Testis (tissue), 3 donors: ENCODE data around the gene SPACA7. TPM values are rescaled to one million over a fixed set of nuclear protein-coding genes. Genes with fewer than 3 reads are reported as not detected.

ENCODE experiments used
- DNase-seq: peaks from one replicate; pipeline ENCODE4 v3.0.0-alpha.2; 2019
- H3K27ac ChIP-seq, 2 donors: fragments of 200-600 bp; sonication (generic); one replicate each; pipeline ENCODE4 v1.5.1; 2019
- H3K27me3 ChIP-seq: fragments of 200-600 bp; sonication (generic); one replicate; pipeline ENCODE4 v1.5.1; 2019
- H3K36me3 ChIP-seq: fragments of 200-600 bp; sonication (generic); one replicate; pipeline ENCODE4 v1.5.1; 2017; ENCODE audit warnings: low read depth; ENCODE audit errors: missing control alignments
- H3K4me1 ChIP-seq: fragments of 200-600 bp; sonication (generic); one replicate; pipeline ENCODE4 v1.5.1; 2019
- H3K4me3 ChIP-seq, 2 donors: fragments of 200-600 bp; sonication (generic); one replicate each; pipeline ENCODE4 v1.5.1; 2017 to 2019
- H3K9me3 ChIP-seq: fragments of 200-600 bp; sonication (generic); one replicate; pipeline ENCODE4 v1.5.1; 2017
- POLR2A ChIP-seq: fragments of 450-650 bp; IDR thresholded peaks from one replicate; pipeline ENCODE4 v1.6.1; 2017; ENCODE audit warnings: antibody characterized with exemption, mild to moderate bottlenecking, moderate library complexity
- WGBS, 2 donors: methylation state at CpG; one replicate each; pipeline ENCODE4 v1.1.5; 2018; 5-methylcytosine and 5-hydroxymethylcytosine counted together
- intact Hi-C: fragments of 100-400 bp; cut with DNase I; formaldehyde crosslinking; loops from one replicate; pipeline ENCODE4 v1.15.1; 2023; ENCODE audit warnings: low total_unique reads
- polyA plus RNA-seq: library from polyadenylated mRNA; stranded (reverse); fragments of 350-450 nt; fragmentation: Illumina TruSeq; extraction: RNeasy Lipid Tissue Mini Kit (QIAGEN cat#74804); gene quantifications from one replicate; pipeline ENCODE4 v1.2.3, GENCODE V29; 2014; ENCODE audit warnings: low read depth, low replicate concordance; ENCODE audit not compliant: insufficient read depth
- total RNA-seq, 2 donors: library from RNA; depleted of rRNA; stranded (reverse); fragments of >200 nt; gene quantifications; one replicate each; pipeline ENCODE4 v1.2.3, GENCODE V29; 2016
- TF ChIP-seq, protein P1 (sequence below), 3 experiments: fragments of 450-650 bp in 2 of 3; fragments of 200-600 bp in 1 of 3; sonication (generic) in 1 of 3; IDR thresholded peaks; one replicate each; pipeline ENCODE4 v1.5.1; 2016 to 2019; ENCODE audit warnings: antibody characterized with exemption in 3 of 3, mild to moderate bottlenecking in 2 of 3, moderate library complexity in 1 of 3

The SPACA7 gene
- total and polyA plus RNA-seq, 3 donors from 2014 or later: 27.7 to 97.6 (median 63.0) TPM

DNA sequence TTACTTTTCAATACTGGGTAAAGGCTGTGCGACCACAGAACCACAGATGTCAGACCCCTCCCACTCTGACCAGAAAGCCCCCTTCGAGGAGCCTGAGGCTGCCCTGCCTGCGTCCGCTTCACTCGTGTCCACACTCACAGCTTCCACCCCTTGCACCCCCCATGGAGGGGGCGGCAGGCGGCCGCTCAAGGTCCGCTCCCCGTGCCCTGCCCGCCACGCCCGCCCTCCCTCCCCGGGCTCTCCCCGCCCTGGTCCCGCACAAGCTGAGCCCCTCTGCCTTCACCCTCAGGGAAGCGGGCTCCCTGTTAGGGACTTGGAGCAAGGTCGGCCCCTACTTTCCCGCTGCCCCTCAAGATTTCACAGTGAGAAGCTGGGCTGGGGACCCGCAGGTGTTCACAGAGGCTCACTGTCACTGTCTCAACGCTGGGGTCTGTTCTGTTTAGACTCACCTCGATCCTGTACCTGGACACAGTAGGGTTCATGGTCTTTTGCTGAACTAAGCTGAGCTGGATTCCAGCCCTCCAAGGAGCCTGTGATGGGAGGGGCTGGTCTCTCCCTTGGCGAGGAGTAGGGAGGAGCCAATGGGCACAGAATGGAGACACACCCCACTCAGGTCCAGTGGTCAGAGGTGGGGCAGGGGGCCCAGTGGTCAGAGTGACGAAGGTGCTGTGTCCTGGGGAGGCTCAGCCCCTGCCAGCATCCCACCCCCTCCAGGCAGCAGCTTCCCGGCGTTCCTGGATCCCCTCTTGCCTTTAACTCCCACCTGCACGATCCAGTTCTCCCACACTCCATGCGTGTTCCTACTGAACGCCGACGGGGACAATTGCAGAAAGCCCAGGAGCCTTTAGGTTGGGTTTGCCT is 69.5 kb downstream of the SPACA7 start:
- TF ChIP-seq, protein P1, sequence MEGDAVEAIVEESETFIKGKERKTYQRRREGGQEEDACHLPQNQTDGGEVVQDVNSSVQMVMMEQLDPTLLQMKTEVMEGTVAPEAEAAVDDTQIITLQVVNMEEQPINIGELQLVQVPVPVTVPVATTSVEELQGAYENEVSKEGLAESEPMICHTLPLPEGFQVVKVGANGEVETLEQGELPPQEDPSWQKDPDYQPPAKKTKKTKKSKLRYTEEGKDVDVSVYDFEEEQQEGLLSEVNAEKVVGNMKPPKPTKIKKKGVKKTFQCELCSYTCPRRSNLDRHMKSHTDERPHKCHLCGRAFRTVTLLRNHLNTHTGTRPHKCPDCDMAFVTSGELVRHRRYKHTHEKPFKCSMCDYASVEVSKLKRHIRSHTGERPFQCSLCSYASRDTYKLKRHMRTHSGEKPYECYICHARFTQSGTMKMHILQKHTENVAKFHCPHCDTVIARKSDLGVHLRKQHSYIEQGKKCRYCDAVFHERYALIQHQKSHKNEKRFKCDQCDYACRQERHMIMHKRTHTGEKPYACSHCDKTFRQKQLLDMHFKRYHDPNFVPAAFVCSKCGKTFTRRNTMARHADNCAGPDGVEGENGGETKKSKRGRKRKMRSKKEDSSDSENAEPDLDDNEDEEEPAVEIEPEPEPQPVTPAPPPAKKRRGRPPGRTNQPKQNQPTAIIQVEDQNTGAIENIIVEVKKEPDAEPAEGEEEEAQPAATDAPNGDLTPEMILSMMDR (IDR thresholded peaks at IDR 0.05): no peak
- no peak for TF ChIP-seq POLR2A
- DNase-seq: no peak
- Histone ChIP-seq H3K27ac (no peak overlapping the region), H3K27me3 (no peaks in the 10 kb centered on the region), H3K9me3 (no peaks in the 10 kb centered on the region), H3K36me3 (no peaks in the 10 kb centered on the region), H3K4me1 (no peaks in the 10 kb centered on the region), H3K4me3 (no peak overlapping the region)
- intact Hi-C loops: loop anchor here (5.0 kb wide), 1 partner anchor 973 kb away; no protein-coding TSS in a partner anchor
- 64 to 73% methylated on average over 21 to 31 of the region's 31 CpGs for WGBS, 2 donors

GRCh38 chr13:112446347-112446861 is 70.2 kb downstream of the SPACA7 start:
- Histone ChIP-seq H3K36me3 (no peaks in the 10 kb centered on the region), H3K4me1 (no peaks in the 10 kb centered on the region), H3K27ac (no peak overlapping the region), H3K27me3 (no peaks in the 10 kb centered on the region), H3K4me3 (no peak overlapping the region), H3K9me3 (no peaks in the 10 kb centered on the region)
- intact Hi-C loops: loop anchor here (5.0 kb wide), 1 partner anchor 974 kb away; no protein-coding TSS in a partner anchor
- 65 to 72% methylated on average over 2 to 11 of the region's 12 CpGs for WGBS, 2 donors
- DNase-seq: no peak
- TF ChIP-seq POLR2A: no peak
- TF ChIP-seq, protein P1 (IDR thresholded peaks at IDR 0.05): no peak

- H3K9me3 ChIP-seq: no peaks in the 10 kb centered on the region
- H3K36me3 ChIP-seq: no peaks in the 10 kb centered on the region
- no peak for TF ChIP-seq POLR2A
- TF ChIP-seq, protein P1 (IDR thresholded peaks at IDR 0.05): no peak
- H3K27ac ChIP-seq: no peak overlapping the region
- H3K27me3 ChIP-seq: no peaks in the 10 kb centered on the region
- DNase-seq: no peak
- intact Hi-C loops: loop anchor here (5.0 kb wide), 1 partner anchor 975 kb away; no protein-coding TSS in a partner anchor
- 78 to 79% methylated on average over 13 to 14 of the region's 14 CpGs for WGBS, 2 donors
- H3K4me3 ChIP-seq: no peak overlapping the region
- H3K4me1 ChIP-seq: no peaks in the 10 kb centered on the region
Measured at GRCh38 chr13:112446867-112447266, 70.7 kb downstream of the SPACA7 start.

DNA sequence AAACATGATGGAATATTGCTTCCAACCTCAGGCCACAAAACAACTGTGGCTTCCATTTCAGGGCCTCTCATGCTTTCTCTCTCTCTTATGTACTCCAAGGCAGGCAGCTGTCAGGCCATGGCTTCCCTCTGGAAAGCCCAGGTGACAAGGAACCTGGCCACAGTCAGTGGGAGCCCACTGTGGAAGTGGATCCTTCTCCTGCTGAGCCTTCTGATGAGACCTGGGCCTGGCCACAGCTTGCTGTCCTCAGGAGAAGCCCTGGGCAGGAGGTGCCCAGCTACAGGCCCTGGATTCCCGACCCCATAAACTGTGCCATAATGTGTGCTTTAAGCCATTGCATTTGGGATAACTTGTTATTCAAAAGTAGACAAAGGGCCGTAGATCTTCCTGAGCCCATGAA is 71.2 kb downstream of the SPACA7 start:
- no peak overlapping the region for H3K4me3 ChIP-seq
- 81 to 100% methylated on average over 2 of the region's 2 CpGs for WGBS, 2 donors
- no peak overlapping the region for H3K27ac ChIP-seq
- H3K27me3 ChIP-seq: no peaks in the 10 kb centered on the region
- H3K4me1 ChIP-seq: no peaks in the 10 kb centered on the region
- no peak for DNase-seq
- TF ChIP-seq, protein P1 (IDR thresholded peaks at IDR 0.05): no peak
- TF ChIP-seq POLR2A: no peak
- intact Hi-C loops: loop anchor here (5.0 kb wide), 1 partner anchor 975 kb away; no protein-coding TSS in a partner anchor
- no peaks in the 10 kb centered on the region for H3K36me3 ChIP-seq
- no peaks in the 10 kb centered on the region for H3K9me3 ChIP-seq
